IPS-18c (cell line): ENCODE results near the gene GSTO2.

Experiments
- H3K4me3 ChIP-seq: 2 replicates; pipeline ENCODE4 v1.7.0; 2013; ENCODE audit warnings: low read depth, mild to moderate bottlenecking, low read length, moderate library complexity; ENCODE audit not compliant: insufficient read depth
- H3K9me3 ChIP-seq: one replicate; pipeline ENCODE4 v1.6.1; 2013; ENCODE audit warnings: mild to moderate bottlenecking, low read length, moderate library complexity; ENCODE audit not compliant: control insufficient read depth, insufficient read depth

Gene GSTO2

GRCh38 chr10:104299031-104299904, 30.3 kb downstream of the GSTO2 start:
- H3K4me3 ChIP-seq = no peak overlapping the region

GRCh38 chr10:104300002-104300735, 31.2 kb downstream of the GSTO2 start:
- H3K4me3 ChIP-seq = no peak overlapping the region
- peaks cover 7% of the 10 kb centered on the region for H3K9me3 ChIP-seq

More at GRCh38 chr10:104299031-104299904, 30.3 kb downstream of the GSTO2 start:
- peaks cover 7% of the 10 kb centered on the region for H3K9me3 ChIP-seq

GRCh38 chr10:104300736-104301292, 31.8 kb downstream of the GSTO2 start:
- Histone ChIP-seq H3K4me3 (no peak overlapping the region), H3K9me3 (peaks cover 7% of the 10 kb centered on the region)

GRCh38 chr10:104301907-104302690, 33.1 kb downstream of the GSTO2 start:
- Histone ChIP-seq H3K9me3 (peaks cover 7% of the 10 kb centered on the region), H3K4me3 (no peak overlapping the region)

GRCh38 chr10:104303594-104304355, 34.8 kb downstream of the GSTO2 start:
- Histone ChIP-seq H3K4me3 (no peak overlapping the region), H3K9me3 (peaks cover 7% of the 10 kb centered on the region)

- Histone ChIP-seq H3K4me3 (no peak overlapping the region), H3K9me3 (peaks cover 7% of the 10 kb centered on the region)
These were observed 35.4 kb downstream of the GSTO2 start for GRCh38 chr10:104304356-104304745.

GRCh38 chr10:104304927-104305326, 35.9 kb downstream of the GSTO2 start:
- no peak overlapping the region for H3K4me3 ChIP-seq

GRCh38 chr10:104306897-104307296, 37.9 kb downstream of the GSTO2 start:
- Histone ChIP-seq H3K4me3 (no peak overlapping the region), H3K9me3 (peaks cover 7% of the 10 kb centered on the region)

More at GRCh38 chr10:104304927-104305326, 35.9 kb downstream of the GSTO2 start:
- peaks cover 7% of the 10 kb centered on the region for H3K9me3 ChIP-seq

GRCh38 chr10:104307576-104308438, 38.8 kb downstream of the GSTO2 start:
- Histone ChIP-seq H3K4me3 (no peak overlapping the region), H3K9me3 (peaks cover 7% of the 10 kb centered on the region)

- Histone ChIP-seq H3K9me3 (peaks cover under 1% of the 10 kb centered on the region), H3K4me3 (no peak overlapping the region)
These were observed 39.5 kb downstream of the GSTO2 start for GRCh38 chr10:104308439-104308903.

GRCh38 chr10:104309980-104310978, 41.3 kb downstream of the GSTO2 start:
- no peak overlapping the region for H3K4me3 ChIP-seq
- no peaks in the 10 kb centered on the region for H3K9me3 ChIP-seq

GRCh38 chr10:104311184-104311720, 42.3 kb downstream of the GSTO2 start:
- Histone ChIP-seq H3K4me3 (no peak overlapping the region), H3K9me3 (no peaks in the 10 kb centered on the region)

GRCh38 chr10:104314591-104315485, 45.9 kb downstream of the GSTO2 start:
- Histone ChIP-seq H3K9me3 (no peaks in the 10 kb centered on the region), H3K4me3 (no peak overlapping the region)
